HG03460 (cell line): ENCODE data around the gene PRR15L.
"Not testable (repeated sequence)": the region's sequence is repeated elsewhere in the genome, so short reads cannot be mapped to it uniquely, and the experiment has no call there.

Experiments
- ATAC-seq: cut with Tn5 transposase; IDR thresholded peaks from one replicate; pipeline ENCODE4 v1.9.1; 2021; ENCODE audit not compliant: unreplicated experiment

PRR15L gene

DNA sequence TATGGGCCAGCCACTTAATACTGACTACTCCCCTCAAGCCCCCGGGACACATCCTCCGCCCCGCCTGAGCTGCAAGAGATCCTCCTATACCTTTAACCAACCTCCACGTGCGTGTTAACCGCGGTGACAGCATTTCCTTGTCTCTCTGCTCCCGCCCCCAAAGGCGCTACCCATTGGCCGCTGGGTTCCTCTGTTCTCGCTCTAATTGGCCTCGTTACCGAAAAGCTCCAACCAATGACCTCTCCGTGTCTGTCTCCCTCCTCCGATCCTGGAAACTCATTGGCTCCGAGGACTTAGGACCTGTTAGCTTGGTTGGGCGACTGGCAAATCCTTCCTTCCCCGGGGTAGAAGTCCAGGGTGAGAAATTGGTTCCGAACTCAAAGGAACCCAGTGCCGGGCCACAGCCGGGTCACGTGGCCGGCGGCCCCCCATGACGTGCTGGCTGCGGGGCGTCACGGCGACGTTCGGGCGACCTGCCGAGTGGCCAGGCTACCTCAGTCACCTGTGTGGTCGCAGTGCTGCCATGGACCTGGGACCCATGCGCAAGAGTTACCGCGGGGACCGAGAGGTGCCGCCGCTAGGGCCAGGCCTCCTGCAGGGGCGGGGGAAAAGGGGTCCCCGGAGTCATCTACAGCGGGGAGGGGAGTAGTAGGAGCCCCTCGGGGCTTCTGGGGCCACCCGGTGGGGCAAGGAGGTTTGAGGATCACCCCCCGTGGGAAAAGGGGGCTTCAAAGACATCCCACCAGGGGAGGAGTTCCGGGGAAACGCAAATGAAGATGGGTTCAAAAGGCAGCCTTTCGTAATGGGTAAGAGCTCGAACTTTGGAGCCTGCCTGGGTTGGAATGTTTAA, 16.2 kb downstream of the PRR15L start, which contains the start of gene PNPO:
PNPO (plus strand) TSS at position 326 of the 850 bp plus-strand sequence; CDS start at position 431, 105 bp downstream.
- peak; percentile 84 for ATAC-seq

- no peak for ATAC-seq
Observed at GRCh38 chr17:47937941-47938340, 19.7 kb downstream of the PRR15L start.

DNA sequence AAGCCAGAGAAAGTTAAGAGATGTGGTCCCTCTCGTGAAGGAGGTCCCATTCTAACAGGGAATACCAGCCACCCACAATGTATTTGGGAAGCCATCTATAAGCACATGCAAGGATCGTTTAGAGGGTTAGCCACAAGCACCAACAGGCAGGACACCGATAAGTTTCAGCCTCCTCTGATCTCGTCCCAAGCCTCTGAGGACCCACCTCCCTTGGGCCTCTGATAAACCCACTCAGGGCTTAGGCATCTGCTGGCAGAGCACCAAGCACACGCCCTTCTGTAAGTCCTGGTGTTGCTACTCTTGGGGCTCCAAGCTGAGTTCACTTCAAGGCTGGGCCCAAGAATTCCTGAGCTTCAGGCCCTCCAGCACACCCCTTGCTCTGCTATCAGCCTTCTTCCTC, 21.7 kb downstream of the PRR15L start:
- ATAC-seq = no peak

DNA sequence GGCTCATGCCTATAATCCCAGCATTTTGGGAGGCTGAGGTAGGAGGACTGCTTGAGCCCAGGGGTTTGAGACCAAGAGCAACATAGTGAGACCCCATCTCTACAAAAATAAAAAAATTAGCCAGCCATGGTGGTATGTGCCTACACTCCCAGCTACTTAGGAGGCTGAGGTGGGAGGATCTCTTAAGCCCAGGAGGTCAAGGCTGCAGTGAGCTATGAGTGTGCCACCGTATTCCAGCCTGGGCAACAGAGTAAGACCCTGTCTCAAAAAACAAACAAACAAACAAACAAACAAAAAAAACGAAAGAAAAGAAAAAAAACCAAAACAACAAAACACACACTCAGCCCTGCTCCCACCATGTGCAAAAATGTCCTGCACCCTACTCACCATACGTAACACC, 22.2 kb downstream of the PRR15L start:
- ATAC-seq = not testable (repeated sequence)

GRCh38 chr17:47934856-47935255, 22.8 kb downstream of the PRR15L start:
- no peak for ATAC-seq

DNA sequence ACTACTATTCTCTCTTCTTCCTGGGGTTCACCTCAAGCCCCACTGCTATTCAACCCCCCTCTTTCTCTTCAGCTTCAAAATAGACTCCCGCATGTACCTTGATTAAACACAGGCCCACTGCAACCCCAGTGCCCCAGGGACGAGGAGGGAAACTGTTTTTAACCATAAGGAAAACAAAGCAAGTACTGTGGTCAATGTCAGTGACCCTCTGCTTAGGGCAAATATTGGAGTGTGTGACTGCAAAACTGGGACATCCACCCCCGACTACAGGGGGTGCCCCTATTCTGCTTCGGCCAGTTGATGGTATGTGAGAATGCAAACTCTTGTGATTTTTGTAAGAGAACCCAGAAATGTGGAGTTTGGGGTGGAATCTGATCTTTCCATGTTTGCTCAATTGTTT, 25.8 kb downstream of the PRR15L start:
- ATAC-seq = no peak

GRCh38 chr17:47929218-47930000, 28.3 kb downstream of the PRR15L start:
- ATAC-seq = no peak

DNA sequence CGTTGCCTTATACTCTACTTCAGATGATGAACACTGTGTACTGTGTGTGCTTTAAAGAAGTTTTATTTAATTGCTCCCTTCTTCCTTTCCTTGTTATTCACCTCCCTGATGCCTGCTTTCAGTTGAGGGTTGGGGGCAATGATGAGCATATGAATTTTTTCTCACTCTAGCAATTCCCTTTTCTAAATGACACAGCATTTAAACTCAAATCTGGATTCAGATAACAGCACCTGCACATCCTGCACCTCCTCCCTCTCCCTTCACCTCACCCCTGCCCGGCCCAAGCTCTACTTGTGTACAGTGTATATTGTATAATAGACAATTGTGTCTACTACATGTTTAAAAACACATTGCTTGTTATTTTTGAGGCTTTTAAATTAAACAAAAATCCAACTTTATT, 29.3 kb downstream of the PRR15L start:
- no peak for ATAC-seq

DNA sequence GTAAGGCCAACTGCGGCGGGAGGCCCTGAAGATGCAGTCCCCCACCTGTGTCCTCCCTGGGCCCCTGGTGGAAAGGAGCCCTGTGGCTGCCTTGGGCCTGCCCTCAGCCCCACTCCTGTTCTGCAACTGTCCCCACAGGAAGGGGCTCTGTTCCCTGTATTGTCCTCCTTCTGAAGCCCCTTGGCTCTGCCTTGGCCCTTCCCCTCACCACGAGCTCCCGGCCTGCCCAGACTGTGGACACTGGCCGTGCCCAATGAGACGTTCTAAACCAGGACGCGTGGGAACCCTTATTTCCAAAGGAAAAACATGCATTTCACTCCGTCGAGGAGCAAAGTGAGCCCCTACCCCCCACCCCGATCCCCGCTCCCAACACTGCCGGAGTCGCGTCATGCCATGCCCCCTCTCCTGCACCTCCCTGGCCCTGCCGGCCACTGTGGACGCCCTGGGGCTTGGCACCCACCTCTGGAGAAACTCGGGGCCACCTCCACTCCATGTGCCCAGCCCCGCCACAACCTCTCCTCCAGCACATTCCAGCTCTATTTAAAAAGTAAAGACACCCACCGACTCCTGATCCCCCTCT, 29.8 kb downstream of the PRR15L start:
- no peak for ATAC-seq

- no peak for ATAC-seq
Observed at GRCh38 chr17:47925678-47925988, 32.0 kb downstream of the PRR15L start.

DNA sequence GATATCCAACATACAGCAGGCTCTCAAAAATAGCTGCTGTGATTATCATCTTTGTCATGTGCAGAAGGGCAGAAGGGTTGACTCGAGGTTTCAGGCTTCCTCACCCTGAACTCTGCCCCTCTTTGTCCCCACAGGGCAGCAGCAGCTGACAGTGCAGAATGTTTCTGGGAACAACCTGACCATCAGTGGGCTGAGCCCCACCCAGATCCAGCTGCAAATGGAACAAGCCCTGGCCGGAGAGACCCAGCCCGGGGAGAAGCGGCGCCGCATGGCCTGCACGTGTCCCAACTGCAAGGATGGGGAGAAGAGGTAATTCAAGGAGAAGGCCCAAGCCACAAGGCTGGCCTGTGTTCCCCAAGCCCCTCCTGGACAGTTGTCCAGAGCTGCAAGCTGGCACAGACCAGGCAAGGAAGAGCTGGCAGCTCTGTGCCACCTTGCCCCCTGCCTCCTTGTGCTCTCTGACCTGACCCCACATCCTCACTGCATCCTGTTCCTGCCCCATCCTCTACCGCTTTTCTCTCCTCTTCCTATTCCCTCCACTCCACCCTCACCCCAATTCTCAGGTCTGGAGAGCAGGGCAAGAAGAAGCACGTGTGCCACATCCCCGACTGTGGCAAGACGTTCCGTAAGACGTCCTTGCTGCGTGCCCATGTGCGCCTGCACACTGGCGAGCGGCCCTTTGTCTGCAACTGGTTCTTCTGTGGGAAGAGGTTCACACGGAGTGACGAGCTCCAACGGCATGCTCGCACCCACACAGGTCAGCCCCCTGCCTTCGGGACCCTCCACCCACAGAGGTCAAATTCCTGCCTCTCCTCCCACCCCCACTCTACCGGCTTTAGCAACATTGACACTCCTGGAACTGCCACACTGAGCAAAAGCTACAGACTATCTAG, 32.7 kb downstream of the PRR15L start:
- ATAC-seq = no peak

DNA sequence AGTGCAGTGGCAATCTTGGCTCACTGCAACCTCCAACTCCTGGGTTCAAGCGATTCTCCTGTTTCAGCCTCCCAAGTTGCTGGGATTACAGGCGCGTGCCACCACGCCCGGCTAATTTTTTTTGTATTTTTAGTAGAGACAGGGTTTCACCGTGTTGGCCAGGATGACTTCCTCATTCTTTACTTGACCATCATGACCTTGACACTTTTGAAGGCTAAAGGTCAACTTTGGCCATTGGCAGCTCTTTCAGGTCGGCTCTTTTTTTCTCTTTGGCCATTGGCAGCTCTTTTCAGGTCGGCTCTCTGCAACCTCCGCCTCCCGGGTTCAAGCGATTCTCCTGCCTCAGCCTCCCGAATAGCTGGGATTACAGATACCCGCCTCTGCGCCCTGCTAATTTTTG, 37.8 kb downstream of the PRR15L start:
- ATAC-seq = not testable (repeated sequence)

GRCh38 chr17:47918991-47919390, 38.7 kb downstream of the PRR15L start:
- no peak for ATAC-seq

GRCh38 chr17:47918006-47918405, 39.7 kb downstream of the PRR15L start:
- ATAC-seq = no peak

GRCh38 chr17:47917581-47917980, 40.1 kb downstream of the PRR15L start:
- ATAC-seq = no peak

GRCh38 chr17:47916489-47917208, 41.0 kb downstream of the PRR15L start:
- ATAC-seq = no peak

GRCh38 chr17:47915776-47916398, 41.8 kb downstream of the PRR15L start:
- ATAC-seq = no peak

DNA sequence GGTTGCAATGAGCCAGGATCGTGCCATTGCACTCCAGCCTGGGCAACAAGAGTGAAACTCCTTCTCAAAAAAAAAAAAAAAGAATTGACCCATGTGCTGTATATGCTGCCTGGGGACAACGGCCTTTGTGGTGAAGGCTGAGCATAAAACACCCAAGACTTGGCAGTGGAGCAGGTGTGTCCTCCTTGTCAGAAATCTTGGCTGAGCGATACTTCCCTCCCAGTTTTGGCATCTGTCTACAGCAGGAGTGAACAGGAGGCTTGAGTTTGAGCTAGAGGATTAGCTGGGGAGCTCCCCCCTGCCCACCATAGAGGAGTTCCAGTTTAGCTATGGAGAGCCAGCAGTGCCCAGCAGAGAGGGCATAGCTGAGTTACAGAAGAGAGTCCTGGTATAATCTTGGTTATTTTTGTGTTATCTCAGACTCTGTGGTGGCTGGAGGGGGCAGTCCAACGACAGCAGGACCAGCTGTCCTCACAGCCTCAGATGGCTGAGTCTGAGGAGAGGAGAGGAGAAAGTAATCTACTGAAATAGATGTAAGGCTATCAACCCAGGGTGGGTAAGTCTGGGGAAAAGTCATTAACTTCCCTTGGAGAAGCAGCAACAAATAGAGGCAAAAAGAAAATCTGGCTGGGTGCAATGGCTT, 43.3 kb downstream of the PRR15L start:
- ATAC-seq = no peak

DNA sequence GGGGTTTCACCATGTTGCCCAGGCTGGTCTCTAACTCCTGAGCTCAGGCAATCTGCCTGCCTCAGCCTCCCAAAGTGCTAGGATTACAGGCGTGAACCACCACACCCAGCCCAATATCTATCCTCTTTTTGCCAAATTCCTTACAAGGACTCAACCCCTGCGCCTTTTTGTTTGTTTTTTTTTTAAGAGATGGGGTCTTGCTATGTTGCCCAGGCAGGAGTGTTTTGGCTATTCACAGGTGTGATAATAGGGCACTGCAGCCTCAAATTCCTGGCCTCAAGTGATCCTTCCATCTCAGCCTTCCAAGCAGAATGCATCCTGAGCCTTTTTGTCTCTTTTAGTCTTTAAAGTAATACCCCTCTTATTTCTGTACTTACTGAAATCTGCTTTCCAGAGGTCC, 44.6 kb downstream of the PRR15L start:
- ATAC-seq = no peak
